CD8-positive, alpha-beta memory T cell (primary cell): ENCODE measurements around the gene PTPN14. TPM values are rescaled to one million over a fixed set of nuclear protein-coding genes. Genes with fewer than 3 reads are reported as not detected.
A peak's percentile ranks its signal among the peaks of the same experiment; 100 is the strongest.

Source experiments
- CTCF ChIA-PET: fragments of 350-600 bp; sonication (Branson Sonifier 250); formaldehyde crosslinking; loops from one replicate; lab custom pipeline; 2021; ENCODE audit warnings: antibody characterized with exemption; lab: Charles Lee
- POLR2A ChIA-PET: fragments of 350-600 bp; sonication (Branson Sonifier 250); formaldehyde crosslinking; loops from one replicate; lab custom pipeline; 2021; ENCODE audit warnings: antibody characterized with exemption; lab: Charles Lee
- DNase-seq, 5 donors: peaks; one replicate each; pipeline versions ENCODE4 v3.0.0 to v3.0.0-alpha.2; 2020 to 2022; ENCODE audit warnings: mixed read lengths in 1 of 5
- H3K27ac ChIP-seq: one replicate; pipeline ENCODE4 v1.7.0; 2013; ENCODE audit warnings: low read depth, mild to moderate bottlenecking, low read length, moderate library complexity
- H3K27me3 ChIP-seq: 2 replicates; pipeline ENCODE4 v1.7.0; 2013; ENCODE audit warnings: low read length, mild to moderate bottlenecking; ENCODE audit not compliant: insufficient read depth, poor library complexity, severe bottlenecking
- H3K36me3 ChIP-seq: 2 replicates; pipeline ENCODE4 v1.7.0; 2013; ENCODE audit warnings: mild to moderate bottlenecking, low read length, moderate library complexity; ENCODE audit not compliant: insufficient read depth
- H3K4me1 ChIP-seq: 2 replicates; pipeline ENCODE4 v1.7.0; 2013; ENCODE audit warnings: mild to moderate bottlenecking, low read length, moderate library complexity; ENCODE audit not compliant: insufficient read depth
- H3K4me3 ChIP-seq: 2 replicates; pipeline ENCODE4 v1.7.0; 2013; ENCODE audit warnings: mild to moderate bottlenecking, low read length
- H3K9me3 ChIP-seq: 2 replicates; pipeline ENCODE4 v1.7.0; 2013; ENCODE audit warnings: mild to moderate bottlenecking, low read length
- H3K27ac Mint-ChIP-seq, 8 donors: one replicate each; pipeline ENCODE4 v1.8.0; 2020 to 2021; ENCODE audit warnings: mixed read lengths in 8 of 8, mild to moderate bottlenecking in 6 of 8, inconsistent platforms in 3 of 8, moderate library complexity in 3 of 8
- H3K27me3 Mint-ChIP-seq, 2 donors: one replicate each; pipeline ENCODE4 v1.8.0; 2020 to 2021; ENCODE audit warnings: mixed read lengths in 2 of 2, mild to moderate bottlenecking in 1 of 2, moderate library complexity in 1 of 2
- H3K36me3 Mint-ChIP-seq, 3 donors: one replicate each; pipeline ENCODE4 v1.8.0; 2020 to 2021; ENCODE audit warnings: mixed read lengths in 3 of 3, inconsistent platforms in 1 of 3, mild to moderate bottlenecking in 1 of 3
- H3K4me1 Mint-ChIP-seq, 3 donors: one replicate each; pipeline ENCODE4 v1.8.0; 2020 to 2021; ENCODE audit warnings: mixed read lengths in 3 of 3, inconsistent platforms in 1 of 3, mild to moderate bottlenecking in 1 of 3
- H3K4me3 Mint-ChIP-seq, 7 donors: one replicate each; pipeline ENCODE4 v1.8.0; 2020 to 2021; ENCODE audit warnings: mixed read lengths in 7 of 7, mild to moderate bottlenecking in 6 of 7, moderate library complexity in 4 of 7, inconsistent platforms in 2 of 7
- H3K9me3 Mint-ChIP-seq, 5 donors: one replicate each; pipeline ENCODE4 v1.8.0; 2020 to 2022; ENCODE audit warnings: mixed read lengths in 5 of 5, mild to moderate bottlenecking in 3 of 5, moderate library complexity in 2 of 5, inconsistent platforms in 1 of 5
- polyA plus RNA-seq: library from polyadenylated mRNA; unstranded; fragments of 300-500 nt; fragmentation: Illumina TruSeq; gene quantifications from one replicate; pipeline ENCODE4 v1.2.3, GENCODE V29; 2021
- total RNA-seq, 2 experiments: library from RNA; stranded (reverse); gene quantifications; one replicate each; pipeline ENCODE4 v1.2.3, GENCODE V29; 2021

Gene PTPN14
- total and polyA plus RNA-seq, 3 experiments from 2014 or later, result 0.70 to 0.91 (median 0.79) TPM

- no peaks in the 10 kb centered on the region for H3K9me3 ChIP-seq
- Mint-ChIP-seq H3K9me3 (no peaks in the 10 kb centered on the region), H3K4me1 (peaks cover 15% of the 10 kb centered on the region in 3 donors), H3K4me3 (no peak overlapping the region), H3K27me3 (peaks cover 2 to 3% of the 10 kb centered on the region in 2 donors), H3K36me3 (no peaks in the 10 kb centered on the region), H3K27ac (peak overlapping the region in 3 of 8 donors; percentile 16 to 61 (median 16))
- H3K27me3 ChIP-seq, result no peaks in the 10 kb centered on the region
- no peak overlapping the region for H3K27ac ChIP-seq
- peaks cover 8% of the 10 kb centered on the region for H3K4me1 ChIP-seq
- POLR2A ChIA-PET, result no interaction called here
- CTCF ChIA-PET, result no interaction called here
- no peaks in the 10 kb centered on the region for H3K36me3 ChIP-seq
- H3K4me3 ChIP-seq, result no peak overlapping the region
- no peak for DNase-seq
These were observed 128.4 kb downstream of the PTPN14 start for GRCh38 chr1:214423045-214423444.

DNA sequence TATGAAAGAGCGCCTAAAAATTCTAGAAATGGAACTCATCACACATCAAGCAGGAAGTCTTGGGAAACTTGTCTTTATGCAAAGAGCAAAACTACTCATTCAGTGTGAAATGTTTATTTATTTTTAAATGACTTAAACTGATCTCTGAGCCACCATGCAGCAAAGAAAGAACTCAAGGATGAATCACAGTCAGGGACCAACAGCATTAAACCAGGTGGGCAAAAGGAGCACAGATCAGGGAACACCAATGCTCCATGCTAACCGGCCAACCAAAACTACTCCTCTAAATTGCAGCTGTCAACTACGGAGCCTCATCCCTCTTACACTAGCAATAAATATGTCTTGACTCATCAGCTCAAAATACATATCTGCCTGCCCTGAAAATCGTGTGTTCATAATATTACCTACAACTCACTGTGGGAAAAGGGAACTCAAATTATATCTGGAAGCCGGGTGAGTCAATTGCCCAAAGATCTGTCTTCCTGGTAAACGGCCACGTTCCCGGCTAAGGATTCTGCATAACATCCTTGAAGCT is 129.2 kb downstream of the PTPN14 start:
- POLR2A ChIA-PET, result no interaction called here
- CTCF ChIA-PET, result interaction anchor here (1.1 kb wide), 1 partner anchor 18 kb away, joined by 3 read pairs; no protein-coding TSS in a partner anchor
- no peaks in the 10 kb centered on the region for H3K9me3 ChIP-seq
- no peak overlapping the region for H3K4me3 ChIP-seq
- no peaks in the 10 kb centered on the region for H3K9me3 Mint-ChIP-seq
- no peaks in the 10 kb centered on the region for H3K4me1 ChIP-seq
- no peak overlapping the region for H3K27ac ChIP-seq
- no peak overlapping the region for H3K27ac Mint-ChIP-seq
- H3K27me3 ChIP-seq, result no peaks in the 10 kb centered on the region
- H3K27me3 Mint-ChIP-seq, result peaks cover 2 to 3% of the 10 kb centered on the region in 2 donors
- H3K36me3 Mint-ChIP-seq, result no peaks in the 10 kb centered on the region
- DNase-seq, result no peak
- no peaks in the 10 kb centered on the region for H3K36me3 ChIP-seq
- peaks cover 7% of the 10 kb centered on the region in 3 donors for H3K4me1 Mint-ChIP-seq
- no peak overlapping the region for H3K4me3 Mint-ChIP-seq

DNA sequence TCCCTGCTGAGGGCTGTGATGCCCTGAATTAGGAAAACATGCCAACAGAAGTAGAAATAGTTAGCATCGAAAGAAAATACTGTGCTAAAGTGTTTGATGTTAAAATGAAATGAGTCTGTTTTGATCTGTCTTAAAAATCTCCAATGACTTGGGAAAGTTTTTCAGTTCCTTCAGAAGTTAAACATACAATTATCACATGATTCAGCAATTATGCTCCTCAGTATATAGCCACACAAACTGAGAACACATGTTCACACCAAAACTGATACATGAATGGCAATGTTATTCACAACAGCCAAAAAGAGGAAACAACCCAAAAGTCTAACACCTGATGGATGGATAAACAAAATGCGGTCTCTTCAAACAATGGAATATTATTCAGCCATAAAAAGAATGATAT is 130.6 kb downstream of the PTPN14 start:
- H3K27me3 Mint-ChIP-seq, result peaks cover 2 to 3% of the 10 kb centered on the region in 2 donors
- H3K36me3 Mint-ChIP-seq, result no peaks in the 10 kb centered on the region
- H3K9me3 ChIP-seq, result no peaks in the 10 kb centered on the region
- no peaks in the 10 kb centered on the region for H3K36me3 ChIP-seq
- no peak overlapping the region for H3K4me3 Mint-ChIP-seq
- H3K4me1 Mint-ChIP-seq, result peaks cover 0 to 2% (median 0%) of the 10 kb centered on the region in 3 donors
- H3K9me3 Mint-ChIP-seq, result no peaks in the 10 kb centered on the region
- H3K4me3 ChIP-seq, result no peak overlapping the region
- DNase-seq, result no peak
- CTCF ChIA-PET, result interaction anchor here (1.1 kb wide), 1 partner anchor 17 kb away, joined by 3 read pairs; no protein-coding TSS in a partner anchor
- H3K4me1 ChIP-seq, result no peaks in the 10 kb centered on the region
- H3K27ac Mint-ChIP-seq, result no peak overlapping the region
- POLR2A ChIA-PET, result no interaction called here
- no peak overlapping the region for H3K27ac ChIP-seq
- H3K27me3 ChIP-seq, result no peaks in the 10 kb centered on the region

GRCh38 chr1:214420341-214420740 is 131.1 kb downstream of the PTPN14 start:
- Mint-ChIP-seq H3K36me3 (no peaks in the 10 kb centered on the region), H3K4me3 (no peak overlapping the region), H3K4me1 (peaks cover 0 to 2% (median 0%) of the 10 kb centered on the region in 3 donors), H3K27ac (no peak overlapping the region), H3K9me3 (no peaks in the 10 kb centered on the region), H3K27me3 (peaks cover 2 to 3% of the 10 kb centered on the region in 2 donors)
- ChIA-PET POLR2A (no interaction called here), CTCF (no interaction called here)
- Histone ChIP-seq H3K27ac (no peak overlapping the region), H3K36me3 (no peaks in the 10 kb centered on the region), H3K27me3 (no peaks in the 10 kb centered on the region), H3K4me1 (no peaks in the 10 kb centered on the region), H3K9me3 (no peaks in the 10 kb centered on the region), H3K4me3 (no peak overlapping the region)
- DNase-seq, result no peak

- Histone ChIP-seq H3K27ac (no peak overlapping the region), H3K36me3 (no peaks in the 10 kb centered on the region), H3K27me3 (no peaks in the 10 kb centered on the region), H3K4me1 (no peaks in the 10 kb centered on the region), H3K9me3 (no peaks in the 10 kb centered on the region), H3K4me3 (no peak overlapping the region)
- Mint-ChIP-seq H3K27ac (no peak overlapping the region), H3K27me3 (peaks cover 2 to 3% of the 10 kb centered on the region in 2 donors), H3K4me3 (no peak overlapping the region), H3K4me1 (peaks cover 0 to 2% (median 0%) of the 10 kb centered on the region in 3 donors), H3K9me3 (no peaks in the 10 kb centered on the region), H3K36me3 (no peaks in the 10 kb centered on the region)
- no peak for DNase-seq
- POLR2A ChIA-PET, result no interaction called here
- CTCF ChIA-PET, result no interaction called here
These were observed 131.8 kb downstream of the PTPN14 start for GRCh38 chr1:214419650-214420049.

- no peak overlapping the region for H3K4me3 Mint-ChIP-seq
- Histone ChIP-seq H3K4me1 (no peaks in the 10 kb centered on the region), H3K27me3 (no peaks in the 10 kb centered on the region), H3K4me3 (no peak overlapping the region), H3K9me3 (no peaks in the 10 kb centered on the region), H3K36me3 (no peaks in the 10 kb centered on the region), H3K27ac (no peak overlapping the region)
- no peaks in the 10 kb centered on the region for H3K9me3 Mint-ChIP-seq
- H3K27ac Mint-ChIP-seq, result peak overlapping the region in 1 of 8 donors; percentile 57
- ChIA-PET POLR2A (no interaction called here), CTCF (no interaction called here)
- H3K36me3 Mint-ChIP-seq, result no peaks in the 10 kb centered on the region
- peaks cover 2 to 8% of the 10 kb centered on the region in 2 donors for H3K27me3 Mint-ChIP-seq
- DNase-seq, result no peak
- H3K4me1 Mint-ChIP-seq, result peaks cover 0 to 2% (median 0%) of the 10 kb centered on the region in 3 donors
These were observed 133.0 kb downstream of the PTPN14 start for GRCh38 chr1:214418391-214418790.

- Histone ChIP-seq H3K36me3 (no peaks in the 10 kb centered on the region), H3K4me1 (no peaks in the 10 kb centered on the region), H3K27ac (no peak overlapping the region), H3K9me3 (no peaks in the 10 kb centered on the region), H3K27me3 (no peaks in the 10 kb centered on the region), H3K4me3 (no peak overlapping the region)
- peaks cover 0 to 2% (median 0%) of the 10 kb centered on the region in 3 donors for H3K4me1 Mint-ChIP-seq
- peaks cover 2 to 7% of the 10 kb centered on the region in 2 donors for H3K27me3 Mint-ChIP-seq
- POLR2A ChIA-PET, result no interaction called here
- no peak overlapping the region for H3K27ac Mint-ChIP-seq
- H3K4me3 Mint-ChIP-seq, result no peak overlapping the region
- no peak for DNase-seq
- CTCF ChIA-PET, result interaction anchor here (1.0 kb wide), 1 partner anchor 9 kb away, joined by 4 read pairs; no protein-coding TSS in a partner anchor
- no peaks in the 10 kb centered on the region for H3K36me3 Mint-ChIP-seq
- no peaks in the 10 kb centered on the region for H3K9me3 Mint-ChIP-seq
These were observed 133.7 kb downstream of the PTPN14 start for GRCh38 chr1:214417545-214418210.

DNA sequence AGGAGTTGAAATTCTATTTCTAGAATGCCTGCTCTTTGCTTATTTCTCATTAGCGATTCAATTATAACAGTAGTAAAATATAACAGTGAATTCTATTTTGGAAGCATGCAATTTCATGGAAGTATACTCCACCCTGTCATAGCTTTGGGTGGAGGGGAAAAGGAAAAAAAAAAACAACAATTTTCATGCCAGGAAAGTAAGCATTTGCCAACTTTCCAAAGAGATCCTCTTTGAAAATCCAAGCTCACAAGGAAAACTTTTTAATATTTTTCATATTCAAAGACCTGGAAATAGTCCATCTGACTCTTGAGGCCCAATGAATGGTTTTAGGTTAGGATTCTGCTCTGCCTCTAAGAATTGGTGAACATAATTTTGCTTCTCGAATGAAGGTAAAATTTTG is 134.5 kb downstream of the PTPN14 start:
- ChIA-PET CTCF (interaction anchor here (1.0 kb wide), 1 partner anchor 10 kb away, joined by 4 read pairs; no protein-coding TSS in a partner anchor), POLR2A (no interaction called here)
- H3K27me3 Mint-ChIP-seq, result peaks cover 0 to 15% of the 10 kb centered on the region in 2 donors
- DNase-seq, result no peak
- Histone ChIP-seq H3K9me3 (no peaks in the 10 kb centered on the region), H3K27me3 (no peaks in the 10 kb centered on the region), H3K4me1 (no peaks in the 10 kb centered on the region), H3K36me3 (no peaks in the 10 kb centered on the region), H3K27ac (no peak overlapping the region), H3K4me3 (no peak overlapping the region)
- no peak overlapping the region for H3K4me3 Mint-ChIP-seq
- peaks cover 0 to 2% (median 0%) of the 10 kb centered on the region in 3 donors for H3K4me1 Mint-ChIP-seq
- no peak overlapping the region for H3K27ac Mint-ChIP-seq
- H3K9me3 Mint-ChIP-seq, result no peaks in the 10 kb centered on the region
- H3K36me3 Mint-ChIP-seq, result no peaks in the 10 kb centered on the region
